Panc1 (cell line): ENCODE measurements around the gene GPC1.

Experiments used
- CTCF ChIP-seq: fragments of 450-650 bp; IDR thresholded peaks from 2 replicates; pipeline ENCODE4 v1.5.1; 2017; ENCODE audit warnings: mild to moderate bottlenecking
- POLR2AphosphoS5 ChIP-seq: IDR thresholded peaks from 2 replicates; pipeline ENCODE4 v1.6.1; 2012; ENCODE audit warnings: mild to moderate bottlenecking, low read depth, low read length, moderate library complexity
- REST ChIP-seq, 2 experiments: IDR thresholded peaks; 2 replicates each; pipeline ENCODE4 v1.6.1; 2011 to 2012; ENCODE audit warnings: low read depth in 2 of 2, control low read depth in 1 of 2, low read length in 1 of 2, mild to moderate bottlenecking in 1 of 2, moderate library complexity in 1 of 2; ENCODE audit not compliant: insufficient read depth in 1 of 2

- TF ChIP-seq CTCF (no peak), POLR2AphosphoS5 (no peak), REST (IDR thresholded peaks at IDR 0.05; ENCODE audit: insufficient read depth in 1 of 2, low read depth in 2 of 2, low read length in 1 of 2) (no peak)
Observed at GRCh38 chr2:240404174-240404852, 31.1 kb upstream of the GPC1 start.
